GM18907 (cell line): Measurements from ENCODE around the gene THSD4.
"Not testable (repeated sequence)": the region's sequence is repeated elsewhere in the genome, so short reads cannot be mapped to it uniquely, and the experiment has no call there.

ENCODE experiments used
- ATAC-seq: cut with Tn5 transposase; IDR thresholded peaks from one replicate; pipeline ENCODE4 v1.9.1; 2021; ENCODE audit warnings: mild to moderate bottlenecking, moderate library complexity; ENCODE audit not compliant: unreplicated experiment

The THSD4 gene

GRCh38 chr15:71143373-71144310, 28.4 kb downstream of the THSD4 start:
- ATAC-seq: no peak

- ATAC-seq: no peak
Measured at GRCh38 chr15:71145648-71146047, 30.4 kb downstream of the THSD4 start.

GRCh38 chr15:71146580-71146982, 31.3 kb downstream of the THSD4 start:
- no peak for ATAC-seq

- ATAC-seq: no peak
Measured at GRCh38 chr15:71148048-71148447, 32.8 kb downstream of the THSD4 start.

- no peak for ATAC-seq
Measured at GRCh38 chr15:71149646-71150557, 34.6 kb downstream of the THSD4 start.

- ATAC-seq: no peak
Measured at GRCh38 chr15:71151081-71151480, 35.8 kb downstream of the THSD4 start.

- ATAC-seq: no peak
Measured at GRCh38 chr15:71152542-71152941, 37.3 kb downstream of the THSD4 start.

GRCh38 chr15:71153823-71154524, 38.7 kb downstream of the THSD4 start:
- ATAC-seq: no peak

- ATAC-seq: no peak
Measured at GRCh38 chr15:71154607-71155200, 39.4 kb downstream of the THSD4 start.

GRCh38 chr15:71155534-71155933, 40.3 kb downstream of the THSD4 start:
- no peak for ATAC-seq

GRCh38 chr15:71160976-71161375, 45.7 kb downstream of the THSD4 start:
- no peak for ATAC-seq

- ATAC-seq: no peak
Measured at GRCh38 chr15:71162309-71162708, 47.0 kb downstream of the THSD4 start.

- ATAC-seq: not testable (repeated sequence)
Measured at GRCh38 chr15:71164606-71165005, 49.3 kb downstream of the THSD4 start.

- no peak for ATAC-seq
Measured at GRCh38 chr15:71167445-71168165, 52.3 kb downstream of the THSD4 start.

GRCh38 chr15:71168166-71168834, 53.0 kb downstream of the THSD4 start:
- no peak for ATAC-seq

- no peak for ATAC-seq
Measured at GRCh38 chr15:71170163-71170562, 54.9 kb downstream of the THSD4 start.

- ATAC-seq: no peak
Measured at GRCh38 chr15:71171195-71171594, 55.9 kb downstream of the THSD4 start.

- not testable (repeated sequence) for ATAC-seq
Measured at GRCh38 chr15:71174360-71174759, 59.1 kb downstream of the THSD4 start.
